Skin of body (tissue), 2 donors: ENCODE results near the gene ADGRE1. TPM values are rescaled to one million over a fixed set of nuclear protein-coding genes. Genes with fewer than 3 reads are reported as not detected.
A peak's percentile ranks its signal among the peaks of the same experiment; 100 is the strongest.
"Not testable (repeated sequence)": the region's sequence is repeated elsewhere in the genome, so short reads cannot be mapped to it uniquely, and the experiment has no call there.

Experiments
- DNase-seq: peaks from one replicate; lab custom pipeline; 2025; lab: John Stamatoyannopoulos, UW
- total RNA-seq: library from RNA; depleted of rRNA; stranded (reverse); fragments of >200 nt; gene quantifications from one replicate; pipeline ENCODE4 v1.2.3, GENCODE V29; 2014

Gene ADGRE1, protein sequence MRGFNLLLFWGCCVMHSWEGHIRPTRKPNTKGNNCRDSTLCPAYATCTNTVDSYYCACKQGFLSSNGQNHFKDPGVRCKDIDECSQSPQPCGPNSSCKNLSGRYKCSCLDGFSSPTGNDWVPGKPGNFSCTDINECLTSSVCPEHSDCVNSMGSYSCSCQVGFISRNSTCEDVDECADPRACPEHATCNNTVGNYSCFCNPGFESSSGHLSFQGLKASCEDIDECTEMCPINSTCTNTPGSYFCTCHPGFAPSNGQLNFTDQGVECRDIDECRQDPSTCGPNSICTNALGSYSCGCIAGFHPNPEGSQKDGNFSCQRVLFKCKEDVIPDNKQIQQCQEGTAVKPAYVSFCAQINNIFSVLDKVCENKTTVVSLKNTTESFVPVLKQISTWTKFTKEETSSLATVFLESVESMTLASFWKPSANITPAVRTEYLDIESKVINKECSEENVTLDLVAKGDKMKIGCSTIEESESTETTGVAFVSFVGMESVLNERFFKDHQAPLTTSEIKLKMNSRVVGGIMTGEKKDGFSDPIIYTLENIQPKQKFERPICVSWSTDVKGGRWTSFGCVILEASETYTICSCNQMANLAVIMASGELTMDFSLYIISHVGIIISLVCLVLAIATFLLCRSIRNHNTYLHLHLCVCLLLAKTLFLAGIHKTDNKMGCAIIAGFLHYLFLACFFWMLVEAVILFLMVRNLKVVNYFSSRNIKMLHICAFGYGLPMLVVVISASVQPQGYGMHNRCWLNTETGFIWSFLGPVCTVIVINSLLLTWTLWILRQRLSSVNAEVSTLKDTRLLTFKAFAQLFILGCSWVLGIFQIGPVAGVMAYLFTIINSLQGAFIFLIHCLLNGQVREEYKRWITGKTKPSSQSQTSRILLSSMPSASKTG
- 0.79 TPM for total RNA-seq

DNA sequence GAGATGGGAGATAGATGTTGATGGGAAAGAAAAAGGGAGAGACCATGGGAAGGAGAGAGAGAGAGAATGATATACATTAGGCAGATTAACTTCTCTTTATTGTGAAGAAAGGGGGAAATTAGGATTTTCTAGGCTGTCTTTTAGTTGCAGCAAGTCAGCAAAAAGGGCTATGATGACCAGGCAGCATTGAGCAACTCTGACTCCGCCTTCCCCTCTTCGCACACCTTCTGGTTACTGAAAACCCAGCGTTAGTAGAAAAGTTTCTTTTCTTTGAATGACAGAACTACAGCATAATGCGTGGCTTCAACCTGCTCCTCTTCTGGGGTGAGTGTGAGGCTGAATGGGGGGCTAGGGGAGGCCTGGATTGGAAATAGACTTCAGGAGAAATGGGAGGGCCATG lies at the start of gene ADGRE1:
Gene ADGRE1 (plus strand): TSS at position 264 of the 400 bp plus-strand sequence. CDS start 30 bp downstream, at position 294.
- DNase-seq: no peak

DNA sequence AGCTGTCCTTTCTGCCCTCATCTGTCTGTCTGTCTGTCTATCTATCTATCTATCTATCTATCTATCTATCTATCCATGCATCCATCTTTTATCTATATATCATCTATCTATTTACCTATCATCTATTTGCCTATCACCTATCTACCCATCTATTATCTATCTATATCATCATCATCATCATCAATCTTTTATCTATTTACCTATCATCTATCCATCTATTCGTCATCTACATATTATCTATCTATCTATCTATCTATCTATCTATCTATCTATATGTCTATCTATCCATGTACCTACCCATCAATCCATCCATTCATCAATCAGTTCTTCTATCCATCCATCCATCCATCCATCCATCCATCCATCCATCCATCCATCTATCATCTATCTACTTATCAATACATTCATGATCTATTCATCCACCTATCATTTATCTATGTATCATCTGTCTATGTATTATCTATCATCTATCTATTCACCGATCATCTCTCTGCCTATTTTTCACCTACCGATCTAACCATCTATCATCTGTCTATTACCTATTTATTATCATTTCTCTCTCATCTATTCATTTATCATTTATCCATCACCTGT lies 49.2 kb upstream of the ADGRE1 start:
- DNase-seq: no peak

DNA sequence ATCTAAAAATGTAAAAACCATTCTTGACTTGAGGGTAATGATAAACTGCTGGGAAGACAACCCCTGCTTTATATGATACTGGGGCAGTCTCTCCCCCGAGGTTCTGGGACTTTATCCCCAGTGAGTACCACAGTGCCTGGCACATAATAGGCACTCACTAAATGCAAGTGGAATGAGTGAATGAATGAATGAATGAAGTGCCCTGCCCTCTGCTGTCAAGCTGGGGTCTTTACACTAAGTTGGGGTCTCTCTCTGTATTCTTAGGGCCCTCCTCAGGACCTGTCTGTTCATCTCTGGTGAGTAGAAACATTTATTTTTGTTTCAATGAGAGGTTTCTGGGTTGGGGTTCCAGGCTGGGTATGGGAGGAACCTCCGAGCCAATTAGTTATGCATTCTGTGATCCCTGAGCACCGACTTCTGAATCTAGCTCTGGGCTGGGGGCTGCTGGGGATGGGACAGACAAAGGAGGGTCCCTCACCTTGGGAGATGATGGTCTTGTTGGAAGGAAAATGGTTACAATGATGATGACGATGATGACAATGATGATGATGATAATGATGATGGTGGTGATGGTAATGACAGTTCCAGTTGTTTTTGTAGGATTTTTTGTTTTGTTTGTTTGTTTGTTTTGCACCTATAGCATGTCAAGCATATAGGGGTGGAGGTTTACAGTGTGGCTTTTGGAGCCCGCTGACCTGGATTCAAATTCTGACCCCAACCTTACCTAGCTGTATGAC lies 44.3 kb upstream of the ADGRE1 start:
- DNase-seq: no peak

DNA sequence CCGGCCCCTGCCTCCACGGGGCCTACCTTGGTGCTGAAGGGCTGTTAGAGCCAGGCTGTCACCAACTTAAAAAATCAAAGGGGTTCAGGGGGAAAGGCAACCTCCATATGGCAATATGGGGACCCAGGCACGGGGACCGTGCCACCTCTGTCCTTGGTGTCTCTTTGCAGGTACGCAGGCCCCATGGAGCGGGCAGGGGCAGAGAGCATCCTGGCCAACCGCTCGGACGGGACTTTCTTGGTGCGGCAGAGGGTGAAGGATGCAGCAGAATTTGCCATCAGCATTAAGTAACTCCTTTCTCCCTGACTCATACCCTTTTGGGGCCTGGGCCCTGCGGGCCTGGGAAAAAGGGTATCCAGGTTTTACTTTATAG lies 39.6 kb upstream of the ADGRE1 start:
- no peak for DNase-seq

DNA sequence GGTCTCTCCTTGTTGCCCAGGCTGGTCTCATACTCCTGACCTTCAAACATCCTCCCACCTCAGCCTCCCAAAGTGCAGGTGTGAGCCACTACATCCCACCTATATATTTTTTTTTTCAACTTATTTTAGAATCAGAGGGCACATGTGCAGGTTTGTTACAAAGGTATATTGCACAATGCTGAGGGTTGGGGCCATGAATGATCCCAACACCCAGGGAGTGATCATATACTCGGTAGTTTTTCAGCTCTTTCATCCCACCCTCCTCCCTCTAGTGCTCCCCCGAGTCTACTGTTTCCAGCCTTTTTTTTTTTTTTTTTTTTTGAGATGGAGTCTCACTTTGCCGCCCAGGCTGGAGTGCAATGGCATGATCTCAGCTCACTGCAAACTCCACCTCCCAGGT lies 38.4 kb upstream of the ADGRE1 start:
- no peak for DNase-seq

DNA sequence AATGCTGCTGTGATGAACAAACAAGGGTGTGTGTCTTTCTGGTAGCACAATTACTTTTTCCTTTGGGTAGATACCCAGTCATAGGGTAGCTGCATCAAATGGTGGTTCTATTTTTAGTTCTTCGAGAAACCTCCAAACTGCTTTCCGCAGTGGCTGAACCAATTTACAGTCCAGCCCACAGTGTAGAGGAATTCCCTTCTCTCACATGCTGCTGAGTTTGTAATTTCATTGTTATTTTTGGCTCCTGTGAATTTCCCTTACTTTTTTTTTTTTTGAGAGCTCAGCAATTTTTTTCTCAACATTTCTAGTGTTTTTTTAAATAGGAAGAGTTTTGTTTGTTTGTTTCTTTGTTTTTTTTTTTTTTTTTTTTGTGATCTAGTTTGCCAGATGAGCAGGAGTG lies 37.5 kb upstream of the ADGRE1 start:
- no peak for DNase-seq

DNA sequence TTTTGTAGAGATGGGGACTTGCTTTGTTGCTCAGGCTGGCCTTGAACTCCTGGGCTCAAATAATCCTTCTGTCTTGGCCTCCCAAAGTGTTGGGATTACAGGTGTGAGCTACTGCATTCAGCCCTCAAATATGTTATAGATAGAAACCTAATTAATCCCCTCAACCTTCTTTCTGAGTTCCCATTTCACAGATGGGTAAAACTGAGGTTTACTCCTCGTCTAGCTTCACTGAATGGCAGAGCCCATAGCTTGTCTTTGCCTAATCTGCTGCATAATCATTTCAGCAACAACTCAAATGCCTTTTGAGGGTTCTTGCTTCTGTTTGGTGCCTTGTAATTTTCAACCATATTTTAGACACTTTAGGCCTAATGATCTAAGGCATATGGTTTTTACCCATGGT lies 36.0 kb upstream of the ADGRE1 start:
- DNase-seq: no peak

DNA sequence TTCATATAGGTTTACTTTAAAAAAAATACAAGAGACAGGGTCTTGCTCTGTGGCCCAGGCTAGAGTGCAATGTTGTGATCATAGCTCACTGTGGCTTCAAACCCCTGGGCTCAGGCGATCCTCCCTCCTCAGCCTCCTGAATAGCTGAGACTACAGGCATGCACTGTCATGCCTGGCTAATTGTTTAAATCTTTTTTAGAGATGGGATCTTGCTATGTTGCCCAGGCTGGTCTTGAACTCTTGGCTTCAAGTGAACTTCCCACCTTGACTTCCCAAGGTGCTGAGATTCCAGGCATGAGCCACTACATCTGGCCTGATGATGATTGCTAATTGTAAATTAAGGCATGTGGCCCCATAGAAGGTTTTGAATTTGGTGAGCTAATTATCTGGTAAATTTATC lies 35.4 kb upstream of the ADGRE1 start:
- no peak for DNase-seq

DNA sequence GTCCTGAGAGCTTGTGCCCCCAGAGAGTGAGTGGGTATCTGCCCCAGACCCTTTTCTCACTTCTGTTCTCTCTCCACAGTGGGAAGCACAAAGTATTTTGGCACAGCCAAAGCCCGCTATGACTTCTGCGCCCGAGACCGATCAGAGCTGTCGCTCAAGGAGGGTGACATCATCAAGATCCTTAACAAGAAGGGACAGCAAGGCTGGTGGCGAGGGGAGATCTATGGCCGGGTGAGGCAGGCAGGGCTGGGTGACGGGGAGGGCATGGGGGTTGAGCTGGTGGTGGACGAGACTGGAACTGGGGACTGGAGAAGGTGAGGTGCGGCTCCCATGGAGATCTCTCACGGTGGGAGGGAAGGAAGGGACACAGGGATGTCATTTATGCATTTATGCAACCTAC lies 33.5 kb upstream of the ADGRE1 start:
- DNase-seq: no peak

DNA sequence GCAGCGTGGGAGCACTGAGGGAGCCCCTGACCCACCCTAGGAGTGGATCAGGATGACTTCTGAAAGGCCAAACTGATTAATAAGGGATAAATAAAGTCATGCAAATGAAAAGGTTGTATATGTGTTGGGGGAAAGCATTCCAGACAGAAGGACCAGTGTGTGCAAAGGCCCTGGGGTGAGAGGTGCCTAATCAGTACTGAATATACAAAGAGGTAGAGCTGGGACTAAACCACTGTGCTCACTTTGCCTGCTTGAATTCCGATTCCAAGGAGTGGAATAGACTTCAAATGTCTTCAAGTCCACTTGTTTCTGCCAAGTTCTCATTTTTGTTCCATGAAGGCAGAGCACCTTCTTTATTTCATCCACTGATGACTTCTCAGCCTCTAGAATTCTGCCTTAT lies 32.6 kb upstream of the ADGRE1 start:
- DNase-seq: no peak

DNA sequence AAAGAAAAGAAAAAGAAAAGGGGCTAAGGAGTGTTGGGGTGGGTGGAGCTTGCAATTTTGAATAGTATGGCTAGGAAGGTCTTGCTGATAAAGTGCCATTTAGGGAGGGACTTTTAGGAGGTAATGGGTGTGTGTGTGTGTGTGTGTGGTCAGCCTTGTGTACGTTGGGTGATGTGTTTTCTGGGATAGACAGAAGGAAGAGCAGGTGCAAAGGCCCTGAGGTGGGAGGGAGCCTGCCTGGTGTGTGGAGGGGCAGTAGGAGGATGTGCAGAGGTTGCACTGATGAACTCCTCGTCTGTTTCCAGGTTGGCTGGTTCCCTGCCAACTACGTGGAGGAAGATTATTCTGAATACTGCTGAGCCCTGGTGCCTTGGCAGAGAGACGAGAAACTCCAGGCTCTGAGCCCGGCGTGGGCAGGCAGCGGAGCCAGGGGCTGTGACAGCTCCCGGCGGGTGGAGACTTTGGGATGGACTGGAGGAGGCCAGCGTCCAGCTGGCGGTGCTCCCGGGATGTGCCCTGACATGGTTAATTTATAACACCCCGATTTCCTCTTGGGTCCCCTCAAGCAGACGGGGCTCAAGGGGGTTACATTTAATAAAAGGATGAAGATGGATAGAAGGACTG lies 30.5 kb upstream of the ADGRE1 start:
- no peak for DNase-seq

DNA sequence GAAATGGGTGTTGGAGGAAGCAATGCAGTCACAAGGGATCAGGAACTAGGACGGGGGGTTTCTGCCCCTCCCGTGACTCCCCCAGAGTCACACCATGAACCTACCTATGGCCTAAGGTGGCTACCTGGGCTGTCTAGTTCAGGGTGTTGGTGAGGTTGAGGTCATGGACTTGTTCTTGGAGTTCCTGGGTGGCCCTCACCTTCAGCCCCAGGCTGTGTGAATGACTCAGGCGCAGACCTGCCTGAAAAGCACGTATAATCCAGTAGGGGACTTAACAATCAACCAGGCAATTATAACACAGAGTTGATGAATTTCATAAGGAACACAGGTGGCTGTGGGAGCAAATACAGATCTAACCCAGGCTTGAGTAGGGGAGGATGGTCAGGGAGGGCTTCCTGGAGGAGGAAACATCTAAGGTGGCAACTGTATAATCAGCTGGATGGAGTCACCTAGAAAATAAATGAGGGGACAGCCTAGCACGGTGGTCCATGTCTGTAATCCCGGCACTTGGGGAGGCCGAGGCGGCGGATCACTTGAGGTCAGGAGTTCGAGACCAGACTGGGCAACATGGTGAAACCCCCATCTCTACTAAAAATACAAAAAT lies 25.6 kb upstream of the ADGRE1 start:
- DNase-seq: no peak

DNA sequence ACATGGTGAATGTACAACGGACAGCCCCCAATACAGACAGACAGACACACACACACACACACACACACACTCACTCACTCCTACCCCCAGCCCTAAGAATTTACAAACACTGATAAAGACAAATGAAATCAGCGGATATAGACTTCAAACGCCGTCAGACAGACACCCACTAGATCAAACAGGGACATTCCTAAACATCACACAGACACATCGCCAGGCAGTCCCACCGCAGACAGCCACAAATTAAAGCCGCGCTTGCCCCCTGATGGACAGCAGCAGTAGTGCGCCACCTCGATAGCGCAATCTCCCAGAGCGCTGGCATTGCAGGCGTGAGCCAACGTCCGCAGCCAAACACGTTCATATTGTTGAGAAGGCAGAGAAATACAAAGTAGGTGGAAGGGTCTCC lies 24.7 kb upstream of the ADGRE1 start:
- DNase-seq: peak; percentile 51

DNA sequence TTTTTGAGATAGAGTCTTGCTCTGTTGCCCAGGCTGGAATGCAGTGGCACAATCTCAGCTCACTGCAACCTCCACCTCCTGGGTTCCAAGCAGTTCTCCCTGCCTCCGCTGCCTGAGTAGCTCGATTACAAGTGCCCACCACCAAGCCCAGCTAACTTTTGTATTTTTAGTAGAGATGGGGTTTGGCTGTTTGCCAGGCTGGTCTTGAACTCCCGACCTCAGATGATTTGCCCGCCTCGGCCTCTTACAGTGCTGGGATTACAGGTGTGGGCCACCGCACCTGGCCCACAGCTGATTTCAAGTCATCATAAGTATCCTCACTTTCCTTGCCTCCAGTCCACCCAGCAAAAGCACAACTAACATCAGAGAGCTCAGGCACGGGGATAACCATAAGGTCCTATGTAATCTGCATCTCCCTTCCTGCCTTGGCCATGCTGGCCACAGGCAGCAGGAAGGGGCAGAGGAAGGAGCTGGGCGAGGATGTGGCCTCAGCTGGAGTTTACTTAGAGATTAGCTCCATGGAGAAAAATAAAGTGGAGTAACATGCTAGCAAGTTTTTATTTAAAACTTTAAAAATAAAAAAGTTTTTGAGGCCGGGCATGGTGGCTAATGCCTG lies 22.9 kb upstream of the ADGRE1 start:
- no peak for DNase-seq

DNA sequence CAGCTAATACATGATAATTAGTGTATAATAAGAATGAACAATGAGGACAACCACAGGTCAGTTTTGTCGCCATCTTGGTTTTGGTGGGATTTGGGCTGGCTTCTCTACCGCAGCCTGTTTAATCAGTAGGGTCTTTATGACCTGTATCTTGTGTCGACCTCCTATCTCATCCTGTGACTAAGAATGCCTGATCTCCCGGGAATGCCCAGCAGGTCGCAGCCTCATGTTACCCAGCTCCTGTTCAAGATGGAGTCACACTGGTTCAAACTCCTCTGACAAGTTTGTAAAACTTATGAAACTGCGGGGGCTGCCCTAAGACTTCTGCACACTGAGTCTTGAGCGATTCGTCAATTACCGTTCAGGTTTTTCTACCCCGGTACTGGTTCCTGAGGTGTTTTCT lies 21.5 kb upstream of the ADGRE1 start:
- DNase-seq: no peak

DNA sequence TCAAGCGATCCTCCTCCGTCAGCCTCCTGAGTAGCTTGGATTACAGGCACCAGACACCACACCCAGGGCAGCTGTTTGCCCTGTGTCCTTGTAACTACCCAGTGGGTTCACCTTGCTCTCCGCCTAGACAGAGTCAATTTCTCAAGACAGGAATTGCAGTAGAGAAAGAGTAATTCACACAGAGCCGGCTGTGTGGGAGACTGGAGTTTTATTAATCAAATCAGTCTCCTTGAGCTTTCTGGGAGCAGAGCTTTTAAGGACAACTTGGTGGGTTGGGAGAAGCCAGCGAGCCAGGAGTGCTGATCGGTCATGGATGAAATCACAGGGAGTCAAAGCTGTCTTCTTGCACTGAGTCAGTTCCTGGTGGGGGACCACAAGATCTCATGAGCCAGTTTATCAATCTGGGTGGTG lies 20.6 kb upstream of the ADGRE1 start:
- DNase-seq: no peak

DNA sequence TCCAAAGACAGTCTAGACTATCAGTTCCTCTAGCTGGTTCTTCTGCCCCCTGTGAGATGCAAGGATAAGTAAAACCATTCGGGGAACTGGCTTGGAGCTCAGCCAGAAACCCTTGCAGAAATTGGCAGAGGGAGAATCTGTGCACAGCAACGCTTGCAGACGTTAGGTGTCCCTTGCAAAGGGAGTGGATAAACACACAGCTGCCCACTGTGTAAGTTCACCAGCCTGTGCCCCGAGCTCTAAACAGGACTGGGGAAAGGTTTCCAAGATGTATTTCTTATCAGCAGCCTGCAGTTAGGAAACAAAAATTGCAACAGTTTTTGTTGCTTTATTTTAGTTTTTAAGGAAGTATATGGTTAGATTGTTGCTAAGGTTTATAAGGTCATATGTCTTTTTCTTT lies 19.0 kb upstream of the ADGRE1 start:
- DNase-seq: no peak

DNA sequence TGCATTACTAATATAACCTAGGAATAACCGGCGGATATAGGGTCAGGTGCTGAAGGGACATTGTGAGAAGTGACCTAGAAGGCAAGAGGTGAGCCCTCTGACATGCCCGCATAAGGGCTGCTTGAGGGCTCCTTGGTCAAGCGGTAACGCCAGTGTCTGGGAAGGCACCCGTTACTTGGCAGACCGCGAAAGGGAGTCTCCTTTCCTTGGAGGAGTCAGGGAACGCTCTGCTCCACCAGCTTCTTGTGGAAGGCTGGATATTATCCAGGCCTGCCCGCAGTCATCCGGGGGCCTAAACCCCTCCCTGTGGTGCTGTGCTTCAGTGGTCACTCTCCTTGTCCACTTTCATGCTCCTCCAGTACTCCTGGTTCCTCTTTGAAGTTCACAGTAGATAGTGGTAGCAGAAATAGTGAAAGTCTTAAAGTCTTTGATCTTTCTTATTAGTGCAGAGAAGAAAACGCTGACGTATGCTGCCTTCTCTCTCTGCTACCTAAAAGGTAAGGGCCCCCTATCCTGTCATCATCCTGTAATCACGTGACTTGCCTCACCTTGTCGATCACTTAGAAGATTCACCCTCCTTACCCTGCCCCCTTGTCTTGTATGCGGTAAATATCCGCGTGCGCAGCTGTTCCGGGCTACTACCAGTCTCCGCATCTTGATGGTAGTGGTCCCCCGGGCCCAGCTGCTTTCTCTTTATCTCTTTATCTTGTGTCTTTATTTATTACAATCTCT lies 18.1 kb upstream of the ADGRE1 start:
- DNase-seq: not testable (repeated sequence)

DNA sequence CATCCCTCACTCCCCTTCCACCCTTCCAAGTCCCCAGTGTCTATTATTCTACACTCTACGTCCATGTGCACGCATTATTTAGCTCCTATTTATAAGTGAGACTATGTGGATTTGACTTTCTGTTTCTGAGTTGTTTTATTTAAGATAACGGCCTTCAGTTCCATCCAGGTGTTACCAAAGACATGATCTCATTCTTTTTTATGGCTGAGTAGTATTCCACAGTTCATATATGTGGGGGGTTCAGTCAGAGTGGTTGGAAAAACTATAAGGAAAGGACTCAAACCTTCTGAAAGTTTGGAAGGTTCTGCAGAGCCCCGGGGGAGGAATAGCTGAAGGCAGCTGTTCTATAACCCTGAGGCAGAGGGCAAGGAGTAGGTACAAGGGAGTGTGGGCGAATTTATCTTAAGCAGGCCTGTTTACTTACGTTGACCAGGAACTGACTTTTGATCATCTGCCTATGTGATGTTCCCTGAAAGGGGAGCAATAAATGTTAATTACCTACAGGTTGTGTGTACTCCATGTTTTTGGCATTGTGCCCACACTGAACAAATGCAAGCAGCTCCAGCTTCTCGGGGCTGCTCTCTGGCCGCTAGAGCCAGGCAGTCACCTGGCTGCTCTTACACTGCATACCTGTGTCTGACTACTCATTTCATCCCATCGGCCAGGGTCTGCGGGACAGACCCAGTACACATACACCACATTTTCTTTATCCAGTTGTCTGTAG lies 13.5 kb upstream of the ADGRE1 start:
- DNase-seq: no peak
